Measurements from ENCODE around the gene SPTSSA.
"Not testable (repeated sequence)": the region's sequence is repeated elsewhere in the genome, so short reads cannot be mapped to it uniquely, and the experiment has no call there.

The SPTSSA gene

DNA sequence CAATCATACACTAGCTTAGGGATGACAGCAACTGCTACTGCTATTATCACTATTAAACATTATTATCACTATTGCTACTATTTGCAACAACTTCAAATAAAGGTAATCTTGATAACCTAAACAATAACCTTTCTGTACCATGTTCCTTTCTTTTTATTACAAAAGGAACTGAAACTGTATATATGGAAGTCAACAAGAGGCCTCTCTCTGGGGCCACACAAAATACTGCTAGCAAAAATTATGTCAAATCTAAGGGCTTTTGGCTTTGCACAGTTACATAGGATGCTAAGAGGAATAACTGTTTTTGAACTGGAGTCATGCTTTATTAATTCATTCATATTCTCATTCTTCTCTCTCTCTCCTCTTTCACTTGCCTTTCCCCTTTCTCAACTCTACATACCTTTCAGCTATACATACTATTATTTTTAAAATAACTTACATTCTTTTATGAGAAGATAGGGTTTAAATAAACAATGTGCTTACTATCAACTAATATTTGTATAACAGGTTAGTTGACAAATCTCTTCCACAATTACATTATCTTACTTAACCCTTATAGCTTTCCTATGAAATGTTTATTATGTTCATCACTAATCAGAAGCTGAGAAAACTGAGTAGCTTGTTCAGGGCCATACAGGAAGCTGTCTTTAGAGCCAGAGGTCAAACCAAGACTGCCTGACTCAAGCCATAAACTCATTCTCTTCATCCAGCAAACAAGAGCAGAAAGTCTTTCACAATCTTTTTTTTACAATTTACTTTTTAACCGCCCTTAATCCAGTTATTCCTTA, 25.7 kb downstream of the SPTSSA start:
- H3K27ac ChIP-seq (ENCODE audit: low read depth, low read length), result no peak overlapping the region
- no peak overlapping the region for H3K9ac ChIP-seq (ENCODE audit: low read length in 5 of 5)

DNA sequence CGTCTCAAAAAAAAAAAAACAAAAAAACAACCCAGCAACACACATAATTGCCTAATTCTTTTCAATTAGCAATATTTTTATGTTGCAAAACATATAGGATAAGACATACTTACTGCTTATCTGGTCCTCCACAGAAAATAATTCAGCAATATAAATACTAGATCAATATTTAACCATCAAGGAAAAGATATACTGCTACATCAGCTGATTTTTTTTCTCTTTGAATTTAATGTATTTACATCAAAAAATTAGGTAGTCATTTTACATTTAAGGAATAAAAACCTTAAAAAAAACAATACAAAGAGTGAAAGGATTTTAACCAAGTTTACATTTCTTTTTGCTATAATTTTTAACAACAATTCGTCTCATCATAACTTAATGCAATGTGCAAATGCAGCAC, 28.1 kb downstream of the SPTSSA start:
- Histone ChIP-seq H3K4me3 (ENCODE audit: low read depth in 1 of 5, low read length in 5 of 5) (no peak overlapping the region), H3K27ac (ENCODE audit: low read depth, low read length) (no peak overlapping the region), H3K9ac (ENCODE audit: low read length in 5 of 5) (no peak overlapping the region), H3K9me3 (ENCODE audit: control insufficient read depth in 5 of 5, low read length in 5 of 5) (no peaks in the 10 kb centered on the region), H3K4me1 (ENCODE audit: control insufficient read depth in 5 of 5, insufficient read depth in 5 of 5, low read length in 5 of 5) (peaks cover 0 to 6% (median 0%) of the 10 kb centered on the region in 5 donors), H3K36me3 (ENCODE audit: control insufficient read depth in 5 of 5, insufficient read depth in 5 of 5, low read length in 5 of 5) (no peaks in the 10 kb centered on the region), H3K27me3 (ENCODE audit: control insufficient read depth in 5 of 5, insufficient read depth in 4 of 5, low read length in 5 of 5) (no peaks in the 10 kb centered on the region)

More for the DNA sequence above, 25.7 kb downstream of the SPTSSA start:
- Histone ChIP-seq H3K9me3 (ENCODE audit: control insufficient read depth in 5 of 5, low read length in 5 of 5) (no peaks in the 10 kb centered on the region), H3K27me3 (ENCODE audit: control insufficient read depth in 5 of 5, insufficient read depth in 4 of 5, low read length in 5 of 5) (no peaks in the 10 kb centered on the region), H3K4me3 (ENCODE audit: low read depth in 1 of 5, low read length in 5 of 5) (no peak overlapping the region), H3K4me1 (ENCODE audit: control insufficient read depth in 5 of 5, insufficient read depth in 5 of 5, low read length in 5 of 5) (peaks cover 0 to 6% (median 0%) of the 10 kb centered on the region in 5 donors), H3K36me3 (ENCODE audit: control insufficient read depth in 5 of 5, insufficient read depth in 5 of 5, low read length in 5 of 5) (no peaks in the 10 kb centered on the region)

- not testable (repeated sequence) for H3K36me3 ChIP-seq (ENCODE audit: control insufficient read depth in 5 of 5, insufficient read depth in 5 of 5, low read length in 5 of 5); H3K27me3 ChIP-seq (ENCODE audit: control insufficient read depth in 5 of 5, insufficient read depth in 4 of 5, low read length in 5 of 5); H3K9me3 ChIP-seq (ENCODE audit: control insufficient read depth in 5 of 5, low read length in 5 of 5); H3K4me1 ChIP-seq (ENCODE audit: control insufficient read depth in 5 of 5, insufficient read depth in 5 of 5, low read length in 5 of 5); H3K4me3 ChIP-seq (ENCODE audit: low read depth in 1 of 5, low read length in 5 of 5); H3K9ac ChIP-seq (ENCODE audit: low read length in 5 of 5); H3K27ac ChIP-seq (ENCODE audit: low read depth, low read length)
These were observed 34.0 kb downstream of the SPTSSA start for GRCh38 chr14:34428102-34428466.

- no peaks in the 10 kb centered on the region for H3K9me3 ChIP-seq (ENCODE audit: control insufficient read depth in 5 of 5, low read length in 5 of 5)
- no peaks in the 10 kb centered on the region for H3K4me1 ChIP-seq (ENCODE audit: control insufficient read depth in 5 of 5, insufficient read depth in 5 of 5, low read length in 5 of 5)
- H3K27me3 ChIP-seq (ENCODE audit: control insufficient read depth in 5 of 5, insufficient read depth in 4 of 5, low read length in 5 of 5), result no peaks in the 10 kb centered on the region
- no peak overlapping the region for H3K4me3 ChIP-seq (ENCODE audit: low read depth in 1 of 5, low read length in 5 of 5)
- H3K9ac ChIP-seq (ENCODE audit: low read length in 5 of 5), result no peak overlapping the region
- H3K36me3 ChIP-seq (ENCODE audit: control insufficient read depth in 5 of 5, insufficient read depth in 5 of 5, low read length in 5 of 5), result no peaks in the 10 kb centered on the region
- H3K27ac ChIP-seq (ENCODE audit: low read depth, low read length), result no peak overlapping the region
These were observed 35.4 kb downstream of the SPTSSA start for GRCh38 chr14:34426313-34427295.

- H3K9me3 ChIP-seq (ENCODE audit: control insufficient read depth in 5 of 5, low read length in 5 of 5), result peaks cover 0 to 11% (median 7%) of the 10 kb centered on the region in 5 donors
- H3K27ac ChIP-seq (ENCODE audit: low read depth, low read length), result no peak overlapping the region
- H3K4me1 ChIP-seq (ENCODE audit: control insufficient read depth in 5 of 5, insufficient read depth in 5 of 5, low read length in 5 of 5), result no peaks in the 10 kb centered on the region
- H3K9ac ChIP-seq (ENCODE audit: low read length in 5 of 5), result no peak overlapping the region
- H3K36me3 ChIP-seq (ENCODE audit: control insufficient read depth in 5 of 5, insufficient read depth in 5 of 5, low read length in 5 of 5), result no peaks in the 10 kb centered on the region
- H3K4me3 ChIP-seq (ENCODE audit: low read depth in 1 of 5, low read length in 5 of 5), result no peak overlapping the region
- H3K27me3 ChIP-seq (ENCODE audit: control insufficient read depth in 5 of 5, insufficient read depth in 4 of 5, low read length in 5 of 5), result no peaks in the 10 kb centered on the region
These were observed 36.8 kb downstream of the SPTSSA start for GRCh38 chr14:34425095-34425851.

- H3K36me3 ChIP-seq (ENCODE audit: control insufficient read depth in 5 of 5, insufficient read depth in 5 of 5, low read length in 5 of 5), result no peaks in the 10 kb centered on the region
- no peak overlapping the region for H3K27ac ChIP-seq (ENCODE audit: low read depth, low read length)
- no peaks in the 10 kb centered on the region for H3K27me3 ChIP-seq (ENCODE audit: control insufficient read depth in 5 of 5, insufficient read depth in 4 of 5, low read length in 5 of 5)
- H3K4me1 ChIP-seq (ENCODE audit: control insufficient read depth in 5 of 5, insufficient read depth in 5 of 5, low read length in 5 of 5), result no peaks in the 10 kb centered on the region
- no peak overlapping the region for H3K9ac ChIP-seq (ENCODE audit: low read length in 5 of 5)
- no peak overlapping the region for H3K4me3 ChIP-seq (ENCODE audit: low read depth in 1 of 5, low read length in 5 of 5)
- peaks cover 0 to 12% (median 7%) of the 10 kb centered on the region in 5 donors for H3K9me3 ChIP-seq (ENCODE audit: control insufficient read depth in 5 of 5, low read length in 5 of 5)
These were observed 37.6 kb downstream of the SPTSSA start for GRCh38 chr14:34424488-34424887.

- Histone ChIP-seq H3K27ac (ENCODE audit: low read depth, low read length) (no peak overlapping the region), H3K4me1 (ENCODE audit: control insufficient read depth in 5 of 5, insufficient read depth in 5 of 5, low read length in 5 of 5) (no peaks in the 10 kb centered on the region), H3K9me3 (ENCODE audit: control insufficient read depth in 5 of 5, low read length in 5 of 5) (peaks cover 0 to 12% (median 7%) of the 10 kb centered on the region in 5 donors), H3K4me3 (ENCODE audit: low read depth in 1 of 5, low read length in 5 of 5) (no peak overlapping the region), H3K36me3 (ENCODE audit: control insufficient read depth in 5 of 5, insufficient read depth in 5 of 5, low read length in 5 of 5) (no peaks in the 10 kb centered on the region), H3K9ac (ENCODE audit: low read length in 5 of 5) (no peak overlapping the region), H3K27me3 (ENCODE audit: control insufficient read depth in 5 of 5, insufficient read depth in 4 of 5, low read length in 5 of 5) (no peaks in the 10 kb centered on the region)
These were observed 38.6 kb downstream of the SPTSSA start for GRCh38 chr14:34423445-34423844.

GRCh38 chr14:34420547-34421150, 41.4 kb downstream of the SPTSSA start:
- Histone ChIP-seq H3K27me3 (ENCODE audit: control insufficient read depth in 5 of 5, insufficient read depth in 4 of 5, low read length in 5 of 5) (no peaks in the 10 kb centered on the region), H3K4me3 (ENCODE audit: low read depth in 1 of 5, low read length in 5 of 5) (no peak overlapping the region), H3K4me1 (ENCODE audit: control insufficient read depth in 5 of 5, insufficient read depth in 5 of 5, low read length in 5 of 5) (no peaks in the 10 kb centered on the region), H3K9me3 (ENCODE audit: control insufficient read depth in 5 of 5, low read length in 5 of 5) (peaks cover 0 to 12% (median 7%) of the 10 kb centered on the region in 5 donors), H3K36me3 (ENCODE audit: control insufficient read depth in 5 of 5, insufficient read depth in 5 of 5, low read length in 5 of 5) (no peaks in the 10 kb centered on the region), H3K9ac (ENCODE audit: low read length in 5 of 5) (no peak overlapping the region), H3K27ac (ENCODE audit: low read depth, low read length) (no peak overlapping the region)

DNA sequence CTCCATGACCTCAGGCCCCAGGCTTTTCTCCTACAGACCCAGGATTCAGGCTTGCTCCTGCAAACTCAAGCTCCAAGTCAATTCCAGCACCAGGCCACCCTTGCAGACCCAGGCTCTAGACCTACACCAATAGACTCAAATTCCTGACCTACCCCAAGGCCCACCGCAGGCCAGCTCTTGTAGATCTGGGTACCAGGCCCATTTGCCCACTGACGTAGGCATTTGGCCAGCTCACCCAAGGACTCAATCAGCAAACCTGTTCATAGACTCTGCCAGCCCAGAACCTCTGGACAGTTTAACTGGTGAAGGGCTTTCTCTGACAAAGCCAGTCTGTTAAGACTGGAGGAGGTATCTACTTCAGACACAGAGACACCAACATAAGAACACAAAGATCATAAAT, 52.3 kb downstream of the SPTSSA start:
- Histone ChIP-seq H3K9me3 (ENCODE audit: control insufficient read depth in 5 of 5, low read length in 5 of 5) (peaks cover 3 to 22% (median 15%) of the 10 kb centered on the region in 5 donors), H3K4me3 (ENCODE audit: low read depth in 1 of 5, low read length in 5 of 5) (no peak overlapping the region), H3K4me1 (ENCODE audit: control insufficient read depth in 5 of 5, insufficient read depth in 5 of 5, low read length in 5 of 5) (no peaks in the 10 kb centered on the region), H3K27me3 (ENCODE audit: control insufficient read depth in 5 of 5, insufficient read depth in 4 of 5, low read length in 5 of 5) (no peaks in the 10 kb centered on the region), H3K27ac (ENCODE audit: low read depth, low read length) (no peak overlapping the region), H3K36me3 (ENCODE audit: control insufficient read depth in 5 of 5, insufficient read depth in 5 of 5, low read length in 5 of 5) (no peaks in the 10 kb centered on the region), H3K9ac (ENCODE audit: low read length in 5 of 5) (no peak overlapping the region)

Data from subcutaneous abdominal adipose tissue (tissue), 5 donors.